ENCODE data around the gene KCNK5. TPM values are rescaled to one million over a fixed set of nuclear protein-coding genes. Genes with fewer than 3 reads are reported as not detected.

KCNK5 gene
- polyA plus RNA-seq, 6 donors from 2014 or later = 0.16 TPM; not detected in 5

- Mint-ChIP-seq H3K27me3 (peaks cover 33 to 62% (median 51%) of the 10 kb centered on the region in 3 donors), H3K9me3 (peaks cover 0 to 5% (median 0%) of the 10 kb centered on the region in 7 donors), H3K27ac (no peak overlapping the region), H3K4me3 (no peak overlapping the region), H3K4me1 (peaks cover 6% of the 10 kb centered on the region in 3 donors), H3K36me3 (no peaks in the 10 kb centered on the region)
- no peak for ATAC-seq (ENCODE audit: low read depth in 2 of 2)
- no peak for DNase-seq
Observed at GRCh38 chr6:39167866-39168625, 61.2 kb downstream of the KCNK5 start.

- Mint-ChIP-seq H3K4me1 (peaks cover 6% of the 10 kb centered on the region in 3 donors), H3K36me3 (no peaks in the 10 kb centered on the region), H3K27ac (peak overlapping the region in 1 of 6 donors; percentile 7), H3K9me3 (peaks cover 0 to 5% (median 0%) of the 10 kb centered on the region in 7 donors), H3K27me3 (peaks cover 33 to 55% (median 46%) of the 10 kb centered on the region in 3 donors), H3K4me3 (no peak overlapping the region)
- DNase-seq = no peak
- ATAC-seq (ENCODE audit: low read depth in 2 of 2) = no peak
Observed at GRCh38 chr6:39167321-39167720, 62.0 kb downstream of the KCNK5 start.

- peaks cover 0 to 5% (median 0%) of the 10 kb centered on the region in 7 donors for H3K9me3 Mint-ChIP-seq
- no peak for ATAC-seq (ENCODE audit: low read depth in 2 of 2)
- no peak overlapping the region for H3K27ac Mint-ChIP-seq
- H3K4me3 Mint-ChIP-seq = peak overlapping the region in 1 of 8 donors; percentile 40
- peaks cover 33 to 53% (median 43%) of the 10 kb centered on the region in 3 donors for H3K27me3 Mint-ChIP-seq
- H3K36me3 Mint-ChIP-seq = no peaks in the 10 kb centered on the region
- no peak for DNase-seq
- peaks cover 6% of the 10 kb centered on the region in 3 donors for H3K4me1 Mint-ChIP-seq
Observed at GRCh38 chr6:39166912-39167290, 62.4 kb downstream of the KCNK5 start.

- H3K27me3 Mint-ChIP-seq = peaks cover 32 to 53% (median 41%) of the 10 kb centered on the region in 3 donors
- peaks cover 6% of the 10 kb centered on the region in 3 donors for H3K4me1 Mint-ChIP-seq
- peak overlapping the region in 1 of 8 donors; percentile 40 for H3K4me3 Mint-ChIP-seq
- ATAC-seq (ENCODE audit: low read depth in 2 of 2) = peak; percentile 82 to 92
- H3K36me3 Mint-ChIP-seq = no peaks in the 10 kb centered on the region
- H3K27ac Mint-ChIP-seq = peak overlapping the region in 1 of 6 donors; percentile 34
- H3K9me3 Mint-ChIP-seq = peaks cover 0 to 3% (median 0%) of the 10 kb centered on the region in 7 donors
- DNase-seq = peak; percentile 75
Observed at GRCh38 chr6:39166189-39166911, 62.9 kb downstream of the KCNK5 start.

GRCh38 chr6:39157511-39157910 lies 71.8 kb downstream of the KCNK5 start:
- DNase-seq (no peak), ATAC-seq (ENCODE audit: low read depth in 2 of 2) (no peak)
- no peak overlapping the region for H3K27ac Mint-ChIP-seq
- H3K4me1 Mint-ChIP-seq = no peaks in the 10 kb centered on the region
- peaks cover 0 to 20% of the 10 kb centered on the region in 2 donors for H3K36me3 Mint-ChIP-seq
- H3K27me3 Mint-ChIP-seq = peaks cover 16 to 50% (median 41%) of the 10 kb centered on the region in 3 donors
- peaks cover 0 to 25% (median 10%) of the 10 kb centered on the region in 7 donors for H3K9me3 Mint-ChIP-seq
- H3K4me3 Mint-ChIP-seq = no peak overlapping the region

- Mint-ChIP-seq H3K27me3 (peaks cover 22 to 57% (median 48%) of the 10 kb centered on the region in 3 donors), H3K4me1 (peaks cover 0 to 5% (median 0%) of the 10 kb centered on the region in 3 donors), H3K36me3 (peaks cover 0 to 20% of the 10 kb centered on the region in 2 donors), H3K27ac (no peak overlapping the region), H3K4me3 (no peak overlapping the region), H3K9me3 (peaks cover 0 to 25% (median 10%) of the 10 kb centered on the region in 7 donors)
- DNase-seq = no peak
- ATAC-seq (ENCODE audit: low read depth in 2 of 2) = no peak
Observed at GRCh38 chr6:39156801-39157200, 72.5 kb downstream of the KCNK5 start.

- H3K27ac Mint-ChIP-seq = no peak overlapping the region
- H3K36me3 Mint-ChIP-seq = peaks cover 0 to 11% of the 10 kb centered on the region in 2 donors
- H3K4me1 Mint-ChIP-seq = peaks cover 0 to 5% (median 0%) of the 10 kb centered on the region in 3 donors
- peaks cover 0 to 19% (median 3%) of the 10 kb centered on the region in 7 donors for H3K9me3 Mint-ChIP-seq
- ATAC-seq (ENCODE audit: low read depth in 2 of 2) (no peak), DNase-seq (no peak)
- peaks cover 28 to 58% (median 55%) of the 10 kb centered on the region in 3 donors for H3K27me3 Mint-ChIP-seq
- no peak overlapping the region for H3K4me3 Mint-ChIP-seq
Observed at GRCh38 chr6:39154705-39155104, 74.6 kb downstream of the KCNK5 start.

- ATAC-seq (ENCODE audit: low read depth in 2 of 2) (no peak), DNase-seq (no peak)
- H3K4me1 Mint-ChIP-seq = peaks cover 0 to 5% (median 0%) of the 10 kb centered on the region in 3 donors
- H3K27ac Mint-ChIP-seq = no peak overlapping the region
- H3K36me3 Mint-ChIP-seq = peaks cover 0 to 11% of the 10 kb centered on the region in 2 donors
- H3K27me3 Mint-ChIP-seq = peaks cover 35 to 63% (median 62%) of the 10 kb centered on the region in 3 donors
- H3K4me3 Mint-ChIP-seq = no peak overlapping the region
- peaks cover 0 to 11% (median 0%) of the 10 kb centered on the region in 7 donors for H3K9me3 Mint-ChIP-seq
Observed at GRCh38 chr6:39153766-39154397, 75.4 kb downstream of the KCNK5 start.

- DNase-seq (no peak), ATAC-seq (ENCODE audit: low read depth in 2 of 2) (no peak)
- no peaks in the 10 kb centered on the region for H3K36me3 Mint-ChIP-seq
- peaks cover 48 to 65% (median 63%) of the 10 kb centered on the region in 3 donors for H3K27me3 Mint-ChIP-seq
- H3K27ac Mint-ChIP-seq = no peak overlapping the region
- H3K9me3 Mint-ChIP-seq = no peaks in the 10 kb centered on the region
- peaks cover 0 to 5% (median 0%) of the 10 kb centered on the region in 3 donors for H3K4me1 Mint-ChIP-seq
- no peak overlapping the region for H3K4me3 Mint-ChIP-seq
Observed at GRCh38 chr6:39152262-39152661, 77.0 kb downstream of the KCNK5 start.

- Mint-ChIP-seq H3K27me3 (peaks cover 50 to 71% (median 60%) of the 10 kb centered on the region in 3 donors), H3K9me3 (no peaks in the 10 kb centered on the region), H3K4me1 (peaks cover 0 to 5% (median 0%) of the 10 kb centered on the region in 3 donors), H3K36me3 (no peaks in the 10 kb centered on the region), H3K4me3 (no peak overlapping the region), H3K27ac (no peak overlapping the region)
- DNase-seq (no peak), ATAC-seq (ENCODE audit: low read depth in 2 of 2) (no peak)
Observed at GRCh38 chr6:39151211-39151610, 78.1 kb downstream of the KCNK5 start.

GRCh38 chr6:39144481-39145173 lies 84.6 kb downstream of the KCNK5 start:
- no peak overlapping the region for H3K27ac Mint-ChIP-seq
- H3K4me1 Mint-ChIP-seq = peaks cover 0 to 4% (median 0%) of the 10 kb centered on the region in 3 donors
- peaks cover 0 to 11% (median 4%) of the 10 kb centered on the region in 7 donors for H3K9me3 Mint-ChIP-seq
- no peak for DNase-seq
- no peaks in the 10 kb centered on the region for H3K36me3 Mint-ChIP-seq
- peak overlapping the region in 1 of 8 donors; percentile 13 for H3K4me3 Mint-ChIP-seq
- peaks cover 37 to 58% (median 54%) of the 10 kb centered on the region in 3 donors for H3K27me3 Mint-ChIP-seq
- no peak for ATAC-seq (ENCODE audit: low read depth in 2 of 2)

GRCh38 chr6:39143238-39143930 lies 85.9 kb downstream of the KCNK5 start:
- no peak overlapping the region for H3K27ac Mint-ChIP-seq
- H3K4me3 Mint-ChIP-seq = peak overlapping the region in 2 of 8 donors; percentile 25 to 82
- H3K36me3 Mint-ChIP-seq = no peaks in the 10 kb centered on the region
- H3K4me1 Mint-ChIP-seq = peaks cover 0 to 4% (median 0%) of the 10 kb centered on the region in 3 donors
- H3K27me3 Mint-ChIP-seq = peaks cover 26 to 50% (median 45%) of the 10 kb centered on the region in 3 donors
- peak; percentile 53 to 61 for ATAC-seq (ENCODE audit: low read depth in 2 of 2)
- H3K9me3 Mint-ChIP-seq = peaks cover 0 to 21% (median 9%) of the 10 kb centered on the region in 7 donors
- DNase-seq = no peak
